Loucy (cell line): Measurements from ENCODE around the gene HPD.

ENCODE experiments used
- H2AFZ ChIP-seq: fragments of 200-600 bp; sonication (generic); 2 replicates; pipeline ENCODE4 v1.6.0; 2016; ENCODE audit warnings: antibody characterized with exemption, mild to moderate bottlenecking, low read length, moderate library complexity
- H3F3A ChIP-seq: fragments of 200-600 bp; 2 replicates; pipeline ENCODE4 v1.6.0; 2016; ENCODE audit warnings: antibody characterized with exemption, low read depth, mild to moderate bottlenecking
- H3K27me3 ChIP-seq: fragments of 200-600 bp; sonication (generic); 2 replicates; pipeline ENCODE4 v1.6.1; 2014; ENCODE audit warnings: low read length, mild to moderate bottlenecking; ENCODE audit not compliant: insufficient read depth, poor library complexity, severe bottlenecking
- H3K36me3 ChIP-seq: fragments of 200-600 bp; sonication (generic); 2 replicates; pipeline ENCODE4 v1.6.1; 2016; ENCODE audit warnings: low read length; ENCODE audit not compliant: insufficient read depth
- H3K4me1 ChIP-seq: fragments of 200-600 bp; sonication (generic); 2 replicates; pipeline ENCODE4 v1.5.1; 2014; ENCODE audit warnings: low read length, mild to moderate bottlenecking; ENCODE audit not compliant: insufficient read depth, poor library complexity, severe bottlenecking
- H3K4me2 ChIP-seq: fragments of 200-600 bp; sonication (generic); 2 replicates; pipeline ENCODE4 v1.6.0; 2014; ENCODE audit warnings: antibody characterized with exemption, low read length, low read depth, mild to moderate bottlenecking; ENCODE audit not compliant: poor library complexity, severe bottlenecking
- H3K4me3 ChIP-seq: fragments of 200-600 bp; sonication (generic); 2 replicates; pipeline ENCODE4 v1.5.1; 2014; ENCODE audit warnings: low read length, mild to moderate bottlenecking, mixed read lengths; ENCODE audit not compliant: poor library complexity, severe bottlenecking
- H3K79me2 ChIP-seq: fragments of 200-600 bp; sonication (generic); 2 replicates; pipeline ENCODE4 v1.6.1; 2014; ENCODE audit warnings: low read length; ENCODE audit not compliant: insufficient read depth
- H3K9ac ChIP-seq: fragments of 200-600 bp; sonication (generic); 2 replicates; pipeline ENCODE4 v1.6.0; 2014; ENCODE audit warnings: mild to moderate bottlenecking, low read depth, low read length, moderate library complexity; ENCODE audit not compliant: poor library complexity, severe bottlenecking
- H3K9me2 ChIP-seq: fragments of 200-600 bp; sonication (generic); replicated peaks from 2 replicates; pipeline ENCODE4 v1.6.1; 2016; ENCODE audit warnings: low read depth, low read length, mixed read lengths
- H3K9me3 ChIP-seq: fragments of 200-600 bp; sonication (generic); 2 replicates; pipeline ENCODE4 v1.6.1; 2014; ENCODE audit warnings: mild to moderate bottlenecking, antibody characterized with exemption, low read length, low read depth; ENCODE audit not compliant: insufficient read depth
- H4K20me1 ChIP-seq: fragments of 200-600 bp; sonication (generic); 2 replicates; pipeline ENCODE4 v1.6.0; 2014; ENCODE audit warnings: antibody characterized with exemption, low read length, mild to moderate bottlenecking; ENCODE audit not compliant: insufficient read depth, poor library complexity, severe bottlenecking
- EZH2phosphoT487 ChIP-seq: fragments of 200-600 bp; IDR thresholded peaks from 2 replicates; pipeline ENCODE4 v1.6.1; 2018; ENCODE audit warnings: antibody characterized with exemption, mild to moderate bottlenecking, moderate library complexity, borderline replicate concordance
- TF ChIP-seq, protein P1 (sequence below): fragments of 200-600 bp; sonication (generic); conservative IDR thresholded peaks from 2 replicates; pipeline ENCODE4 v1.5.1; 2014; ENCODE audit warnings: mild to moderate bottlenecking, antibody characterized with exemption, low read length

The HPD gene

GRCh38 chr12:121805171-121806008 lies 53.3 kb downstream of the HPD start:
- TF ChIP-seq EZH2phosphoT487: no peak
- TF ChIP-seq, protein P1, sequence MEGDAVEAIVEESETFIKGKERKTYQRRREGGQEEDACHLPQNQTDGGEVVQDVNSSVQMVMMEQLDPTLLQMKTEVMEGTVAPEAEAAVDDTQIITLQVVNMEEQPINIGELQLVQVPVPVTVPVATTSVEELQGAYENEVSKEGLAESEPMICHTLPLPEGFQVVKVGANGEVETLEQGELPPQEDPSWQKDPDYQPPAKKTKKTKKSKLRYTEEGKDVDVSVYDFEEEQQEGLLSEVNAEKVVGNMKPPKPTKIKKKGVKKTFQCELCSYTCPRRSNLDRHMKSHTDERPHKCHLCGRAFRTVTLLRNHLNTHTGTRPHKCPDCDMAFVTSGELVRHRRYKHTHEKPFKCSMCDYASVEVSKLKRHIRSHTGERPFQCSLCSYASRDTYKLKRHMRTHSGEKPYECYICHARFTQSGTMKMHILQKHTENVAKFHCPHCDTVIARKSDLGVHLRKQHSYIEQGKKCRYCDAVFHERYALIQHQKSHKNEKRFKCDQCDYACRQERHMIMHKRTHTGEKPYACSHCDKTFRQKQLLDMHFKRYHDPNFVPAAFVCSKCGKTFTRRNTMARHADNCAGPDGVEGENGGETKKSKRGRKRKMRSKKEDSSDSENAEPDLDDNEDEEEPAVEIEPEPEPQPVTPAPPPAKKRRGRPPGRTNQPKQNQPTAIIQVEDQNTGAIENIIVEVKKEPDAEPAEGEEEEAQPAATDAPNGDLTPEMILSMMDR: no peak
- H2AFZ ChIP-seq: no peak overlapping the region

DNA sequence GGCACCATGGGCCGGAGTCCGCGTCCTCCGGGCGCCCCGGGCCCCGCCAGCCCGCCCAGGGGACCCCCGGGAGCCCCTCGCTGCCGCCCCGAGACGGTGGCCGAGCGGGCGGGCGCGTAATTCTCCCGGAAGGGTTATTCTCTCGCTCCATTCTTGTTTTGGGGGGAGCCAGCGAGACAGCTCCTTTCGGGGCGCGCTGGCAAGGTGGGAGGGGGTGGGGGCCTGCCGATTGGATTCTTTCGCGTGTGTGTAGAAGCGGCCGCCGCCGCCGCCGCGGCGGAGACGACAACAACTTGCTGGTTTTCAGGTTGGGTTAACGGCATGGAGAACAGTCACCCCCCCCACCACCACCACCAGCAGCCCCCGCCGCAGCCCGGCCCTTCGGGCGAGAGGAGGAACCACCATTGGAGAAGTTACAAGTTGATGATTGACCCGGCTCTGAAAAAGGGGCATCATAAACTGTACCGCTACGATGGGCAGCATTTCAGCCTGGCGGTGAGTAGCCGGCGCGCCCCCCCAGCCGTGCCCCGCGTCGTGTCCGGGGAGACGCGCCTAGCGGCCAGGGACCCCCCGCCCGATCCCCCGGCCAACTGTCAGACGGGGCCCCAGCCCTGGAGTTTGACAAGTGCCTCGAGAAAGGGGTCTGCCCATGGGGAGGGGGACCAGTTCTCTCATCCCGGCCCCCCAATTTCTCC lies 54.1 kb downstream of the HPD start:
- TF ChIP-seq EZH2phosphoT487: no peak
- TF ChIP-seq, protein P1: no peak
- Histone ChIP-seq H3K4me3 (peak overlapping the region; percentile 79), H3K9ac (peak overlapping the region; percentile 79), H3F3A (peaks cover 6% of the 10 kb centered on the region; the same call in 1 of the 2 replicates), H2AFZ (0 out of 2 replicates have a peak overlapping the region, but pooled peaks have one; percentile 26), H3K4me2 (peak overlapping the region; percentile 75), H3K9me3 (no peaks in the 10 kb centered on the region), H3K27me3 (peaks cover 6% of the 10 kb centered on the region), H3K9me2 (no peaks in the 10 kb centered on the region), H4K20me1 (peaks cover 29% of the 10 kb centered on the region), H3K79me2 (peaks cover 85% of the 10 kb centered on the region), H3K4me1 (peaks cover 25% of the 10 kb centered on the region), H3K36me3 (peaks cover 6% of the 10 kb centered on the region; the same call in 1 of the 2 replicates)

More at GRCh38 chr12:121805171-121806008, 53.3 kb downstream of the HPD start:
- peak overlapping the region; percentile 79 for H3K4me3 ChIP-seq
- peaks cover 85% of the 10 kb centered on the region for H3K79me2 ChIP-seq
- peaks cover 14% of the 10 kb centered on the region; the same call in 1 of the 2 replicates for H3K36me3 ChIP-seq
- H3K4me1 ChIP-seq: peaks cover 25% of the 10 kb centered on the region
- H4K20me1 ChIP-seq: peaks cover 29% of the 10 kb centered on the region
- peak overlapping the region; percentile 79 for H3K9ac ChIP-seq
- H3K9me2 ChIP-seq: no peaks in the 10 kb centered on the region
- peaks cover 6% of the 10 kb centered on the region for H3K27me3 ChIP-seq
- no peaks in the 10 kb centered on the region for H3K9me3 ChIP-seq
- peak overlapping the region; percentile 75 for H3K4me2 ChIP-seq
- peaks cover 6% of the 10 kb centered on the region; the same call in 1 of the 2 replicates for H3F3A ChIP-seq

DNA sequence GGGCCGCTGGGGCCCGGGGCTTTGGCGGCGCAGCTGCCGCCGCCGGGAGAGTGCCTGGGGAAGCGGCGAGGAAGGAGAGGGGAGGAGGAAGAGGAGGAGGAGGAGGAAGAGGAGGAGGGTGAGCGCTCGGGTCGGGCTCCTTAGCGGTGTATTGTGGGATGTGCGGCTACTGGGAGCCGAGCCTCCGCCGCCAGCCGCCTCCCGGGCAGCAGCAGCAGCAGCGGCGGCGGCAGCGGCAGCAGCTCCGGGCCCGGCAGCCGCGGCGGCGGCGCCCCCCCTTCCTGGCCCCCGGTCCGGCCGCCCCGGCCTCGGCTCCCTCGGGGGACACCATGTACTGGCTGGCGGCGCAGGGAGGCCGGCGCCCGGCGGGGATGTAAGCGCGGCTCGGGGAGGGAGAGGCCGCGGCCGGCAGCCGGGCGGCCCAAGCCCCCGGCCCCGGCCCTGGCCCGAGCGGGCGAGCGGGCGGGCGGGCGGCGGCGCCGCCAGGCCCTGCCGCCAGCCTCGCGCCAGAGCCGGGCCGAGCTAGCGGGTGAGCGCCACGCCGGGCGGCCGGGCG lies 54.7 kb downstream of the HPD start, which contains the start of gene SETD1B:
TSS of gene SETD1B (plus strand) at position 149 of the 556 bp plus-strand sequence. CDS start 729 bp downstream, outside the sequence.
- Histone ChIP-seq H3K36me3 (no peaks in the 10 kb centered on the region), H3K79me2 (peaks cover 85% of the 10 kb centered on the region), H2AFZ (0 out of 2 replicates have a peak within 1 kb of the TSS, but pooled peaks have one; percentile 26), H3K27me3 (peaks cover 6% of the 10 kb centered on the region), H3K4me1 (peaks cover 30% of the 10 kb centered on the region), H3K9me3 (no peaks in the 10 kb centered on the region), H3K9me2 (no peaks in the 10 kb centered on the region), H3K4me2 (peak within 1 kb of the TSS; percentile 93), H3F3A (peaks cover 6% of the 10 kb centered on the region; the same call in 1 of the 2 replicates), H3K9ac (peak within 1 kb of the TSS; percentile 100), H4K20me1 (peaks cover 34% of the 10 kb centered on the region), H3K4me3 (peak within 1 kb of the TSS; percentile 94)
- TF ChIP-seq, protein P1: no peak
- no peak for TF ChIP-seq EZH2phosphoT487
